Right lobe of liver (tissue), 6 donors: Measurements from ENCODE around the gene TREML1. TPM values are rescaled to one million over a fixed set of nuclear protein-coding genes. Genes with fewer than 3 reads are reported as not detected.

ENCODE experiments used
- ATAC-seq, 4 donors: fragments of 200-7000 bp; cut with Tn5 transposase; one replicate each; pipeline ENCODE4 v1.9.1; 2020; ENCODE audit warnings: mild to moderate bottlenecking in 4 of 4, moderate library complexity in 4 of 4
- DNase-seq, 3 donors: peaks; one replicate each; pipeline ENCODE4 v3.0.0-alpha.2; 2020
- H3K27ac ChIP-seq, 3 donors: fragments of 200-600 bp; one replicate each; pipeline ENCODE4 v1.8.0; 2022
- H3K27me3 ChIP-seq, 2 donors: fragments of 200-600 bp; one replicate each; pipeline ENCODE4 v1.8.0; 2022
- H3K36me3 ChIP-seq, 4 donors: fragments of 200-600 bp; sonication (generic) in 1 of 4; one replicate each; pipeline versions ENCODE4 v1.5.1 to v1.8.0; 2017 to 2022; ENCODE audit warnings: control low read depth in 1 of 4
- H3K4me1 ChIP-seq, 4 donors: fragments of 200-600 bp; sonication (generic) in 1 of 4; one replicate each; pipeline versions ENCODE4 v1.5.1 to v1.8.0; 2017 to 2022; ENCODE audit warnings: control low read depth in 1 of 4
- H3K4me3 ChIP-seq, 3 donors: fragments of 200-600 bp; one replicate each; pipeline ENCODE4 v1.8.0; 2022
- H3K9me3 ChIP-seq, 4 donors: fragments of 200-600 bp; sonication (generic) in 1 of 4; one replicate each; pipeline versions ENCODE4 v1.5.1 to v1.8.0; 2017 to 2022; ENCODE audit warnings: control low read depth in 1 of 4
- POLR2A ChIP-seq: fragments of 450-650 bp; IDR thresholded peaks from one replicate; pipeline ENCODE4 v1.6.1; 2017; ENCODE audit warnings: antibody characterized with exemption, mild to moderate bottlenecking
- WGBS: methylation state at CpG from one replicate; pipeline ENCODE4 v1.1.6; 2018; ENCODE audit warnings: low coverage, low lambda C conversion rate; ENCODE audit not compliant: insufficient coverage; ENCODE audit errors: missing lambda C conversion rate; 5-methylcytosine and 5-hydroxymethylcytosine counted together
- intact Hi-C, 2 donors: fragments of 100-400 bp; cut with DNase I; formaldehyde crosslinking; loops; one replicate each; pipeline versions ENCODE4 v1.11.2 to v1.14.1; 2022
- total RNA-seq, 6 experiments: library from RNA; depleted of rRNA in 2 of 6; stranded (reverse); fragments of >200 nt in 2 of 6; fragmentation: NEBNext Ultra II Directional in 3 of 6; extraction: Animal tissue kit (Norgen Biotek cat#: 25700) in 3 of 6; gene quantifications; one replicate each; pipeline versions ENCODE4 v1.1.0 to v1.2.4, GENCODE V29; 2016 to 2023
- TF ChIP-seq, protein P1 (sequence below), 4 donors: fragments of 200-600 bp in 3 of 4; fragments of 450-650 bp in 1 of 4; IDR thresholded peaks; one replicate each; pipeline versions ENCODE4 v1.5.1 to v1.8.0; 2016 to 2022; ENCODE audit warnings: antibody characterized with exemption in 4 of 4, mild to moderate bottlenecking in 2 of 4
- donor health status: DM: no; HTN: yes; CAD: no.
- donor health status: DM: no; HTN: no; CAD: no.
- donor health status: DM: no; HTN: no; CAD: no.
- donor health status: DM: no; HTN: yes; CAD: no.
- donor health status: DM: no; HTN: yes; CAD: no.

Gene TREML1
- total RNA-seq, 6 experiments from 2014 or later = 0.43 to 0.62 (median 0.46) TPM; not detected in 3

DNA sequence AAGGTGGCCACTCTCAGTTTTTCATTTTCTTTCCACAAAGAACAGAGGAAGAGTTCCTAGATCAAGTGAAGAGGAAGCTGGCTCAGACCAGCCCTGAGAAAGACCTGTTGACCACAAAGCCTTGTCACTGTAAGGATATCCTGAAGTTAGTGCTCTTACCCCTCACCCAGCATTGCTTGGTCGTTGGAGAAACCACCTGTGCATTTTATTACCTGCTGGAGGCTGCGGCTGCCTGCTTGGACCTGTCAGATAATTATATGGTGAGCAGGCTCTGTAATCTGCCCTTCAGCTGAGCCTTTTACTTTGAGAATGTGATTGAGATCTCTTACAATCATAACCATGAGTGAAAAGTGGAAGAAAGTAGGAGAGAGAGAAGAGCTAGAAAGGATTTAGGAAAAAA, 21.9 kb downstream of the TREML1 start:
- intact Hi-C loops = no loop called here
- ATAC-seq (no peak), DNase-seq (no peak)
- 53% methylated on average over 2 of the region's 2 CpGs for WGBS
- H3K36me3 ChIP-seq = no peaks in the 10 kb centered on the region
- TF ChIP-seq, protein P1, sequence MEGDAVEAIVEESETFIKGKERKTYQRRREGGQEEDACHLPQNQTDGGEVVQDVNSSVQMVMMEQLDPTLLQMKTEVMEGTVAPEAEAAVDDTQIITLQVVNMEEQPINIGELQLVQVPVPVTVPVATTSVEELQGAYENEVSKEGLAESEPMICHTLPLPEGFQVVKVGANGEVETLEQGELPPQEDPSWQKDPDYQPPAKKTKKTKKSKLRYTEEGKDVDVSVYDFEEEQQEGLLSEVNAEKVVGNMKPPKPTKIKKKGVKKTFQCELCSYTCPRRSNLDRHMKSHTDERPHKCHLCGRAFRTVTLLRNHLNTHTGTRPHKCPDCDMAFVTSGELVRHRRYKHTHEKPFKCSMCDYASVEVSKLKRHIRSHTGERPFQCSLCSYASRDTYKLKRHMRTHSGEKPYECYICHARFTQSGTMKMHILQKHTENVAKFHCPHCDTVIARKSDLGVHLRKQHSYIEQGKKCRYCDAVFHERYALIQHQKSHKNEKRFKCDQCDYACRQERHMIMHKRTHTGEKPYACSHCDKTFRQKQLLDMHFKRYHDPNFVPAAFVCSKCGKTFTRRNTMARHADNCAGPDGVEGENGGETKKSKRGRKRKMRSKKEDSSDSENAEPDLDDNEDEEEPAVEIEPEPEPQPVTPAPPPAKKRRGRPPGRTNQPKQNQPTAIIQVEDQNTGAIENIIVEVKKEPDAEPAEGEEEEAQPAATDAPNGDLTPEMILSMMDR (IDR thresholded peaks at IDR 0.05) = no peak
- no peak for TF ChIP-seq POLR2A
- H3K27ac ChIP-seq = no peak overlapping the region
- no peaks in the 10 kb centered on the region for H3K4me1 ChIP-seq
- no peaks in the 10 kb centered on the region for H3K27me3 ChIP-seq
- no peak overlapping the region for H3K4me3 ChIP-seq
- no peaks in the 10 kb centered on the region for H3K9me3 ChIP-seq

DNA sequence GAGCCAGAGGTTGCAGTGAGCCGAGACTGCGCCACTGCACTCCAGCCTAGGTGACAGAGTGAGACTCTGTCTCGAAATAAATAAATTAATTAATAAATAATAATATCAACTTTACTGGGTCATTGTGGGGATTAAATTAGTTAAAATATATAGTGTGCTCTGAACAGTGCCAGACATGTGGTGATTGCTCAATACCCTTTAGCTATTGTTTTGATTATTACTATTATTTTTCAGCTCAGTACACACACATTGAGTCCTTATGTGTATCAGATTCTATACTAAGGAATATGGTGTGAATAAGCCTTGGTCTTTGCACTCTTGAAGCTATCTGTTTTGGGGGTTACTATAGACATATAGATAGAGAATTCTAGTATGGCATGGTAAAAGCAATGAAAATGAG, 28.9 kb downstream of the TREML1 start:
- no peaks in the 10 kb centered on the region for H3K4me1 ChIP-seq
- TF ChIP-seq POLR2A = no peak
- TF ChIP-seq, protein P1 (IDR thresholded peaks at IDR 0.05) = no peak
- no peaks in the 10 kb centered on the region for H3K9me3 ChIP-seq
- H3K36me3 ChIP-seq = peaks cover 0 to 7% (median 0%) of the 10 kb centered on the region in 4 donors
- no peaks in the 10 kb centered on the region for H3K27me3 ChIP-seq
- no peak overlapping the region for H3K4me3 ChIP-seq
- no peak for ATAC-seq
- intact Hi-C loops = no loop called here
- no peak for DNase-seq
- H3K27ac ChIP-seq = no peak overlapping the region
- WGBS = 96% methylated on average over 3 of the region's 3 CpGs

DNA sequence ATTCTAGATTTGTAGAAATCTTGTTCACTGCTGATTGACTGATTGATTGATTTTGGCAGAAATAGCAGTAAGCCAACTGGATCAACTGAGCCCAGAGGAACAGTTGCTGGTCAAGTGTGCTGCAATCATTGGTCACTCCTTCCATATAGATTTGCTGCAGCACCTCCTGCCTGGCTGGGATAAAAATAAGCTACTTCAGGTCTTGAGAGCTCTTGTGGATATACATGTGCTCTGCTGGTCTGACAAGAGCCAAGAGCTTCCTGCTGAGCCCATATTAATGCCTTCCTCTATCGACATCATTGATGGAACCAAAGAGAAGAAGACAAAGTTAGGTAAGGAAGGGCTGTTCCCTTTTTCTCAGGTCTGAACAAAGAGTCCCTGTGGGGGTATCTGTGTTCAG, 31.2 kb downstream of the TREML1 start:
- peaks cover 0 to 7% (median 0%) of the 10 kb centered on the region in 4 donors for H3K36me3 ChIP-seq
- no peak for DNase-seq
- intact Hi-C loops = no loop called here
- no peaks in the 10 kb centered on the region for H3K9me3 ChIP-seq
- no peak overlapping the region for H3K4me3 ChIP-seq
- ATAC-seq = no peak
- H3K27ac ChIP-seq = no peak overlapping the region
- TF ChIP-seq, protein P1 (IDR thresholded peaks at IDR 0.05) = no peak
- TF ChIP-seq POLR2A = no peak
- no peaks in the 10 kb centered on the region for H3K4me1 ChIP-seq
- no peaks in the 10 kb centered on the region for H3K27me3 ChIP-seq
- WGBS = 80% methylated on average over 1 of the region's 1 CpG

DNA sequence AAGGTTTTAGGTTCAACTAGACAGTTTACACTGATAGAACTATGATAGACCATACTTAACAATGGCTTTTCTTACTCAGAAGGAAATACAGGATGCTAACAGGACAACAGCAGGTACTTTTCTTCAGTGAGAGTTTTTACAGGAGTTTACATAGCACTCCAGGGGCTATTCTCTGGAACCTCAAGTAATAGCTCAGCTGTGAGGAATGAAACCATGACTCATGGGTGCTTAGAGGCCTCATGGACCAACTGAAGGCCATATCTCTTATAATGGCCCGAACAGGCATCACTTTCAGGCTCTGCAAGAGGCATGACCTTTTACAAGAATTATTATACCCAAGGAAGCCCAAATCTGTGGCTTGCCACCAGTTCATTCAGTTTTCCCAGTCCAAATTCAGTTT, 31.8 kb downstream of the TREML1 start:
- Histone ChIP-seq H3K27me3 (no peaks in the 10 kb centered on the region), H3K4me3 (no peak overlapping the region), H3K9me3 (no peaks in the 10 kb centered on the region), H3K4me1 (no peaks in the 10 kb centered on the region), H3K27ac (no peak overlapping the region), H3K36me3 (peaks cover 0 to 7% (median 0%) of the 10 kb centered on the region in 4 donors)
- 100% methylated on average over 1 of the region's 1 CpG for WGBS
- intact Hi-C loops = no loop called here
- DNase-seq = no peak
- TF ChIP-seq, protein P1 (IDR thresholded peaks at IDR 0.05) = no peak
- TF ChIP-seq POLR2A = no peak
- ATAC-seq = no peak

DNA sequence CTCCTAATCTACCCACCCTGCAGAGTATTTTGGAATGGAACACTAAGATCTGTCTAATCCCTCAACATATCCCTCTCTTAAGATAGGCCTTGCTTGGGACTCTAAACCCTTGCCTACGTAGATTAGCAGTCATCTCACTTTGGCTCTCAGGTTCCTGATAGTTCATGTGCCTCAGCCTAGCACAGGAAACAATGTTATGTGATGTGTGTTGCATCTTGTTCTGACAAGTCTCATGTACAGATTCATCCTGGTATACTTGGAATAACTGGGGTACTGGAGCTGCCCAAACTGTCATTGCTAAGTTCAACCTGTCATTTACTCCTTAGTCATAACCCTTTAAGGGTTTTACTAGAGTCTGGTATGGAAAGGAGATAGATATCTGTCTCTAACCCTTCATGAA, 34.1 kb downstream of the TREML1 start:
- TF ChIP-seq, protein P1 (IDR thresholded peaks at IDR 0.05) = no peak
- TF ChIP-seq POLR2A = no peak
- WGBS = no CpG with 5 or more reads among the region's 1 CpG

More for the DNA sequence above, 34.1 kb downstream of the TREML1 start:
- Histone ChIP-seq H3K36me3 (peaks cover 0 to 7% (median 0%) of the 10 kb centered on the region in 4 donors), H3K27ac (no peak overlapping the region), H3K27me3 (no peaks in the 10 kb centered on the region), H3K9me3 (no peaks in the 10 kb centered on the region), H3K4me1 (peaks cover 0 to 1% (median 0%) of the 10 kb centered on the region in 4 donors), H3K4me3 (no peak overlapping the region)
- ATAC-seq = no peak
- intact Hi-C loops = no loop called here
- no peak for DNase-seq
